SJCRH30 (cell line): Measurements from ENCODE around the gene TPPP3. TPM values are rescaled to one million over a fixed set of nuclear protein-coding genes. Genes with fewer than 3 reads are reported as not detected.

Experiments used
- total RNA-seq: library from RNA; depleted of rRNA; stranded (reverse); fragments of >200 nt; shearing (Covaris generic); gene quantifications from 2 replicates; pipeline ENCODE4 v1.2.3, GENCODE V29; 2014; rRNA removed

TPPP3 gene
- total RNA-seq, 1 experiment from 2014 or later: 34.6 TPM

Other genes with a start within 250 kb of the TPPP3 start
- 13.1 and 14.6 TPM in 2 replicates for gene B3GNT9, start 242.5 kb downstream of the TPPP3 start, total RNA-seq
- 4.8 and 6.1 TPM in 2 replicates for gene TRADD, start 233.6 kb downstream of the TPPP3 start, total RNA-seq
- gene FBXL8, start 233.5 kb downstream of the TPPP3 start, total RNA-seq: 4.0 and 5.7 TPM in 2 replicates
- gene HSF4, start 228.8 kb downstream of the TPPP3 start, total RNA-seq: 2.8 and 4.9 TPM in 2 replicates
- gene NOL3, start 223.0 kb downstream of the TPPP3 start, total RNA-seq: 13.3 and 14.1 TPM in 2 replicates
- 20.5 and 23.8 TPM in 2 replicates for gene MATCAP1, start 209.5 kb downstream of the TPPP3 start, total RNA-seq
- 1.5 and 2.0 TPM in 2 replicates for gene EXOC3L1, start 203.4 kb downstream of the TPPP3 start, total RNA-seq
- gene E2F4, start 201.3 kb downstream of the TPPP3 start, total RNA-seq: 134 and 141 TPM in 2 replicates
- gene ELMO3, start 194.4 kb downstream of the TPPP3 start, total RNA-seq: 0.84 and 1.8 TPM in 2 replicates
- 32.1 and 33.0 TPM in 2 replicates for gene TMEM208, start 166.4 kb downstream of the TPPP3 start, total RNA-seq
- gene FHOD1, start 146.0 kb downstream of the TPPP3 start, total RNA-seq: 20.7 and 23.2 TPM in 2 replicates
- 1.4 and 1.7 TPM in 2 replicates for gene SLC9A5, start 144.5 kb downstream of the TPPP3 start, total RNA-seq
- 0.33 TPM in 1 of 2 replicates, not detected in the other for gene PLEKHG4, start 114.0 kb downstream of the TPPP3 start, total RNA-seq
- 0.04 TPM in 1 of 2 replicates, not detected in the other for gene KCTD19, start 66.8 kb downstream of the TPPP3 start, total RNA-seq
- not detected in 2 replicates for gene LRRC36, start 66.7 kb downstream of the TPPP3 start, total RNA-seq
- 0.10 TPM in 1 of 2 replicates, not detected in the other for gene ZDHHC1, start 23.0 kb upstream of the TPPP3 start, total RNA-seq
- 0.61 and 1.1 TPM in 2 replicates for gene HSD11B2, start 37.6 kb upstream of the TPPP3 start, total RNA-seq
- gene ATP6V0D1, start 87.7 kb upstream of the TPPP3 start, total RNA-seq: 48.6 and 49.4 TPM in 2 replicates
- not detected in 2 replicates for gene AGRP, start 90.0 kb upstream of the TPPP3 start, total RNA-seq
- gene RIPOR1, start 135.3 kb upstream of the TPPP3 start, total RNA-seq: 10.8 and 13.5 TPM in 2 replicates
- 53.9 and 58.7 TPM in 2 replicates for gene CTCF, start 169.0 kb upstream of the TPPP3 start, total RNA-seq